KOPT-K1 (cell line): ENCODE data around the gene STEAP1B.
"Not testable (repeated sequence)": the region's sequence is repeated elsewhere in the genome, so short reads cannot be mapped to it uniquely, and the experiment has no call there.

Source experiments
- H3K27ac ChIP-seq: fragments of 200-600 bp; sonication (generic); 2 replicates; pipeline ENCODE4 v1.5.1; 2016; ENCODE audit warnings: antibody characterized with exemption, mild to moderate bottlenecking, low read depth, low read length; ENCODE audit not compliant: poor library complexity, severe bottlenecking
- H3K36me3 ChIP-seq: fragments of 200-600 bp; sonication (generic); 2 replicates; pipeline ENCODE4 v1.5.1; 2017; ENCODE audit warnings: antibody characterized with exemption, mild to moderate bottlenecking, low read length, moderate library complexity; ENCODE audit not compliant: insufficient read depth
- H3K9me3 ChIP-seq: fragments of 200-600 bp; sonication (generic); 2 replicates; pipeline ENCODE4 v1.5.1; 2017; ENCODE audit warnings: antibody characterized with exemption, low read length, mild to moderate bottlenecking; ENCODE audit not compliant: insufficient read depth, poor library complexity, severe bottlenecking

STEAP1B gene

GRCh38 chr7:22499888-22500689, at the start of gene STEAP1B:
TSS of gene STEAP1B (minus strand) at chr7:22500188. CDS start at chr7:22494855, 5,333 bp downstream.
- not testable (repeated sequence) for H3K36me3 ChIP-seq, H3K9me3 ChIP-seq
- H3K27ac ChIP-seq = peak within 1 kb of the TSS; percentile 50

DNA sequence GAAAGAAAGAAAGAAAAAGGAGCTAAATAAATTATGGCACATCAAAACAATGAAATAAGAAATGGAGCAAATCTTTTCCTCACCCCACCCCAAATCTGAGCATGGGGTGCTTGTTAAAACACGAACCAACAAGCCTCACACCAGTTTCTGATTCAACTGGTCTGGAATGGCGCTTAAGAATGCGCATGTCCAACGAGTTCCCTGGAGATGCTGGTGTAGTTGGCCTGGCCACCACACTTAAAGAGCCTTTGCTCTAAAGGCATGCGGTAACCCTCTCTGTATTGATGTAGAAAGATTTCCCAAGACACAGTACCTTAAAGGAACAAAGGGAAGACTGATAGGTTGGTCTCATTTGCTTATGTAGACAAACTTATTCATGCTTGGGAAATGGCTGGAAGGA, 49.1 kb upstream of the STEAP1B start:
- H3K36me3 ChIP-seq = no peaks in the 10 kb centered on the region
- no peak overlapping the region for H3K27ac ChIP-seq

DNA sequence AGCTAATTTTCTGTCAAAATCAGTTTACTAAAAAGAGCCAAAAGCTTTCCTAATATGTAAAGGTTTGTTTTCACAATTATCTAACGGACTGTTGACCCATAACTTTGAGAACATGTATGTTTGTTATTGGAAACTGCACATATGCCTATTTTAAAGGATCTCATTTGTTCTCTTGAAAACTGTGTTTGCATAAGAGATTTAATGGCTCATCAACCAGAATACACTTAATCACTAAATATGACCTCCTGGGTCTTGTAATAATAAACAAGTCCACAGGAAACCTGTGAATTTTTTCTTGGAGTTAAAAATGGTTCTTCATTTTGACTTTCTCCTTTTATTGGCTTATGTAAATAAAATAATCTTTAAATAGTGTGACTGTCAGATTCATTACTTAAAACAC, 48.3 kb upstream of the STEAP1B start:
- no peaks in the 10 kb centered on the region for H3K9me3 ChIP-seq
- H3K27ac ChIP-seq = no peak overlapping the region
- H3K36me3 ChIP-seq = no peaks in the 10 kb centered on the region

More for the DNA sequence above, 49.1 kb upstream of the STEAP1B start:
- no peaks in the 10 kb centered on the region for H3K9me3 ChIP-seq

- H3K36me3 ChIP-seq = no peaks in the 10 kb centered on the region
- no peak overlapping the region for H3K27ac ChIP-seq
These were observed 46.8 kb upstream of the STEAP1B start for GRCh38 chr7:22546769-22547168.

GRCh38 chr7:22545529-22545928, 45.5 kb upstream of the STEAP1B start:
- Histone ChIP-seq H3K27ac (no peak overlapping the region), H3K36me3 (no peaks in the 10 kb centered on the region), H3K9me3 (no peaks in the 10 kb centered on the region)

More at GRCh38 chr7:22546769-22547168, 46.8 kb upstream of the STEAP1B start:
- no peaks in the 10 kb centered on the region for H3K9me3 ChIP-seq

DNA sequence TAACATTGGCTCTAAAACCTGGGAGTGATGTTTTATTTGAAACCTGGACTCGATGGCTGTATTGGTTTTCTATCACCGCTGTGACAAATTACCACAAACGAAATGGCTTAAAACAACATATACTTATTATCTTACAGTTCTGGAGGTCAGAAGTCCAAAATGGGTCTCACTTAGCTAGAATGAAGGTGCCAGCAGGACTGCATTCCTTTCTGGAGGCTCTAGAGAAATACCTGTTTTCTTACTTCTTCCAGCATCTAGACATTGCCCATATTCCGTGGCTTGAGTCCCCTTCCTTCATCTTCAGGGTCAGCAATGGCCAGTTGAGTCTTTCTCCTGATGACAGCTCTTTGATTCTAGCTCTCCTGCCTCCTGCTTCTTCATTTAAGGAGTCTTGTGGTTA, 44.3 kb upstream of the STEAP1B start:
- Histone ChIP-seq H3K27ac (no peak overlapping the region), H3K36me3 (no peaks in the 10 kb centered on the region), H3K9me3 (no peaks in the 10 kb centered on the region)

DNA sequence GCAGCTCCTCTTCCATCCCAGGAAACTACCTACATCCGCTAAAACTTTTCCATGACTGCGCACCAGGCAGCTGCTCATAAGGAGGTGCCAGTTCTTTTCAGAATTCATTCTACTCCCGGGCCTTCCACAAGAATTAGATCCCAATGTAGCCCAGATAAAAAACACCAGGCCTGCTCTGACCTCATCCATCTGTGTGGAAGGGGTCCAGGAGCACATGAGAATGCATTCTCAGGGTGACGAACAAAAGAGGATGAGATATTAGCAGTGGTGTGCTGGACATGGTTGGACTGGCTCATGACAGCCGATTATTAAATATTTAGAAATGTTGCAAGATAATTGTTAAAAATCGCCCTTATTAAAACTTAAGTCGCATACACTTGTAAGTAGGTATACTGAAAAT, 43.2 kb upstream of the STEAP1B start:
- Histone ChIP-seq H3K36me3 (no peaks in the 10 kb centered on the region), H3K9me3 (no peaks in the 10 kb centered on the region), H3K27ac (no peak overlapping the region)

DNA sequence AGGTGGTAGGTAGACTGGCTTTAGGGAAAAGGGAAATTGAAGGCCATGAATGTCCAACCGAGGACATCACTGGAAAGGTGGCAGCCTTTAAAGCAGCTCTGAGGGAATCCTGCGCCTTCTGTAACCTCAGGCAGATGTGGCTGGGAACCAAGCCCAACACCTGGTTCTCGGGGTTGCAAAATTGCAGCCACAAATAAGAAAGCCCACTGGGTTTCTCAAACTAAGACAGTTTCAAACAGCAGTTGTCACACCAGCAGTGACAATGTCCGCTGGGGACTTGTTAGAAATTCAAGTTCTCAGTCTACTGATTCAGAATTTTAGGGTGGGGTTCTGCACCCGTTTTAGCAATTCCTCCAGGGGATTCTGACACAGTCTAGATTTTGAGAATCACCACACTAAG, 42.7 kb upstream of the STEAP1B start:
- H3K9me3 ChIP-seq = no peaks in the 10 kb centered on the region
- H3K36me3 ChIP-seq = no peaks in the 10 kb centered on the region
- no peak overlapping the region for H3K27ac ChIP-seq

DNA sequence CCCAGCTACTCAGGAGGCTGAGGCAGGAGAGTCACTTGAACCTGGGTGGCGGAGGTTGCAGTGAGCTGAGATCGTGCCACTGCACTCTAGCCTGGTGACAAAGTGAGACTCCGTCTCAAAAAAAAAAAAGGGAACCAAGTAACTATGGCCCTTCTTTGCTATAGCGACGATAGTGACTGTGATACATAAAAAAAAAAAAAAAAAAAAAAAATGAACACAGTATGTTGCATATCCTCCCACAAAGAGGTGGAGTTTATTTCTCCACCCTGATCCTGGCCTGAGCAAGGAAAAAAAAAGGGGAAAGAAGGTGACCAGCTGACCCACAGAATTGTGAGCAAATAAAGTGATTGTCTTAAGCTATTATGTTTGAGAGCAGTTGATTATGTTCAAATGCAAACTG, 42.3 kb upstream of the STEAP1B start:
- Histone ChIP-seq H3K36me3 (no peaks in the 10 kb centered on the region), H3K27ac (no peak overlapping the region), H3K9me3 (no peaks in the 10 kb centered on the region)

DNA sequence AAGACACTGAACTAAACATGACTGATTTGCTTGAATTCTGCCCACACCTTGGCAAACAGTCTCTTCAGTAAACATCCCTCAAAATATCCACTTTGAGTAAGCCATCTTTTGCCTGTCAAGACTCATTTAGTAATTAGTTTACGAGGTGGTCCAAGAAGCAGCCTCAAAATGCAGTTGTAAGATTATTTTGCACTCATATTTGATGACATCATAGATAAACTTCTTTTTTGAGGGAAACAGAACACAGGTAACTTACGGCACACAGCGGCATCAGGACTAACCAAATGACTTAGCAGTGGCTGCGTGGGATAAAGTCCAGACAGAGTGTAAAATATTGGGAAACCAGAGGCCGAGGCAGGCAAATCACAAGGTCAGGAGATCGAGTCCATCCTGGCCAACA, 41.8 kb upstream of the STEAP1B start:
- H3K9me3 ChIP-seq = no peaks in the 10 kb centered on the region
- no peak overlapping the region for H3K27ac ChIP-seq

GRCh38 chr7:22528537-22528936, 28.5 kb upstream of the STEAP1B start:
- H3K27ac ChIP-seq, H3K9me3 ChIP-seq, H3K36me3 ChIP-seq: not testable (repeated sequence)

More for the DNA sequence above, 41.8 kb upstream of the STEAP1B start:
- no peaks in the 10 kb centered on the region for H3K36me3 ChIP-seq

DNA sequence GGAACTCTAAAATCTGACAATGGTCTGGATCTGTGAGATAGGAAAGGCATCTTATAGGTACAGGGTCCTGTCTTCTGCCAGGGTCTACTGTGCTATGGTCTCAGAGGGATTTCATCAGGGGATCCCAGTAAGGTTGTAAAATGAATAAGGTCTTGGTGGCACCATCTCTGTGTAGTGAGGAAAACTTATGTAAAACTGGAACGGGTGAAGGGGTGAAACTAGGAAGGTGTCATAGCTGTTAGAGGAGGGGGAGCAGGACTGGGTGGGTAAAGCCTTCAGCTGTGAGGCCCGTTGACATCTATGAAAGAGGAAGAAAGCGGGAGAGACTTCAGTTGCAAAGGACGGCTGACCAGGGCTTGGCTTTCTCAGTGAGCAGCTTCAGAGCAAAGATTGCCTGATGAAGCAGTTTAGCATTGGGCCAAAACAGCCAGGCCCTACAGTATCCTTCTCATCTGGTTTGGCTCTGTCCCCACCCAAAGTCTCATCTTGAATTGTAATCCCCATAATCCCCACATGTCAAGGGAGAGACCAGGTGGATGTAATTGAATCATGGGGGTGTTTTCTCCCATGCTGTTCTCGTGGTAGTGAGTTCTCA, 24.5 kb upstream of the STEAP1B start:
- not testable (repeated sequence) for H3K36me3 ChIP-seq, H3K27ac ChIP-seq
- H3K9me3 ChIP-seq = peaks cover 11% of the 10 kb centered on the region

DNA sequence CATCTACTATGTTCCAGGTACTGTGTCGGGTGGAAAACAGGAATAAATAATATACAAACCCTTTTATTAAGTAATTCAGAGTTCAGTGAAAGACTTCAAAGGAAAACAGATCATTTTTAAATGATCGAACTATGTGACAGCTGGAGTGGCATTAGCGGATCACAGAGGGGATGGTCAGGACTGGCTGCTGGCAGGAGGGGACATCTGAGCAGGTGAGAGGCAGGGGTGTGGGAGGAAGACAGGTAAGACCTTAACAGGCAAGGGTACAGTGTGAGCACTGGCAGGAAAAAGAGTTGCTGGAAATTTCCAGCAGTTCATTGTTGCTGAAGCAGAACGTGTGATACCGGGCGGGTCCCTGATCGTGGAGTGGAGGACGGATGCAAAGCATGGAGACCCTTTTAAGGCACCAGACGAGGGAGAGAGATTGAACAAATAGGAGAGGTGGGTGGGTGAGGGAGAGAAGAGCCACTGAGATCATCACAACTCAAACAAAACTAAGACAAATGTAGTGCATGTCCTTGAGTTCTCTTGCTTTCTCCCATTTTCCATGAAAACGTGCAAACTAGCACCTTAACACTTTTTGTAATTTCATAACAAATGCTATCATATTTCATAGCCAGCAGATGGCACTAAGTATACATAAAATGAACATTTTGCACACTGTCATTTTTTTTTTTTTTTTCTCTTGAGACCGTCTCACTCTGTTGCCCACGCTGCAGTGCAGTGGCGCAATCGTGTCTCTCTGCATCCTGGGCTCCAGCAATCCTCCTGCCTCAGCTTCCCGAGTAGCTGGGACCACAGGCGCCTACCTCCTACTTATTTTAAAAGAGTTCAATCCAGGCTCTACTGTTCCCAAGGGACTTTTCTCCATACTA, 23.7 kb upstream of the STEAP1B start:
- H3K36me3 ChIP-seq, H3K27ac ChIP-seq: not testable (repeated sequence)
- H3K9me3 ChIP-seq = peaks cover 12% of the 10 kb centered on the region

DNA sequence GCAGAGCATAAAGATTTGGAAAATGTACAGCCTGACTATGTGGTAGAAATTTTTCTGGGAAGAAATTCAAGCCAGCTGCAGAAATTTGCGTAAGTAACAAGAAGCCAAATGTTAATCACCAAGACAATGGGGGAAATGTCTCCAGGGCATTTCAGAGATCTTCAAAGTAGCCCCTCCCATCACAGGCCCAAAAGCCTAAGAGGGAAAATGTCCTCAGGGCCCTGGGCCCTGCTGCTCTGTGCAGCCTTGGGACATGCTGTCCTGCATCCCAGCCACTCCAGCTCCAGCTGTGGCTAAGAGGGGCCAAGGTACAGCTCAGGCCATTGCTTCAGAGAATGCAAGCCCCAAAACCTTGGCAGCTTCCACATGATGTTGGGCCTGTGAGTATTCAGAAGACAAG, 19.6 kb upstream of the STEAP1B start:
- not testable (repeated sequence) for H3K27ac ChIP-seq, H3K36me3 ChIP-seq

DNA sequence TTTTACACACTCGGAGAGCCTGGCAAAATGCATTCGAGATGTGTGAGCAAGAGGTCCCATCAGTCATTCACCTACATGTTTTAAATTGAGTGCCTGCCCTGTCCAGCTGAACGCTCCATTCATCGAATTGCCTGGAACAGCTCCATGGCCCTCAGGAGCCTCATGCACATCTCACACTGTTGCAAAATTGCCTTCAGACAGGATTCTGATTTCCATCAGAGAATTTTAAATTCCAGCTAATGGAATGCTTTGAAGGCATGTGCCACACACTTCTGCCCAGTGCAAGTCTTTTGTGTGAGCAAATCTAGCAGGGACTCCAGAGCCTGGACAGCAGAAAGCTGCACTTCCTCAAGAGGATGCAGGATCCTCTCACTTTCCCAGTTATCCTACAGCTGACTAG, 17.0 kb upstream of the STEAP1B start:
- not testable (repeated sequence) for H3K9me3 ChIP-seq, H3K36me3 ChIP-seq, H3K27ac ChIP-seq

More for the DNA sequence above, 19.6 kb upstream of the STEAP1B start:
- not testable (repeated sequence) for H3K9me3 ChIP-seq
